Suprapubic skin (tissue), 4 donors: ENCODE data around the gene RBM39. TPM values are rescaled to one million over a fixed set of nuclear protein-coding genes. Genes with fewer than 3 reads are reported as not detected.

Source experiments
- DNase-seq, 2 donors: peaks; one replicate each; pipeline ENCODE4 v3.0.0-alpha.2; 2019; ENCODE audit warnings: low spot score in 2 of 2
- H3K27ac ChIP-seq: fragments of 200-600 bp; sonication (generic); one replicate; pipeline ENCODE4 v1.5.1; 2019
- H3K27me3 ChIP-seq: fragments of 200-600 bp; sonication (generic); one replicate; pipeline ENCODE4 v1.5.1; 2019
- H3K36me3 ChIP-seq: fragments of 200-600 bp; sonication (generic); one replicate; pipeline ENCODE4 v1.5.1; 2019
- H3K4me1 ChIP-seq: fragments of 200-600 bp; sonication (generic); one replicate; pipeline ENCODE4 v1.5.1; 2019
- H3K4me3 ChIP-seq: fragments of 200-600 bp; sonication (generic); one replicate; pipeline ENCODE4 v1.5.1; 2019; ENCODE audit warnings: mild to moderate bottlenecking
- H3K9me3 ChIP-seq: fragments of 200-600 bp; sonication (generic); one replicate; pipeline ENCODE4 v1.5.1; 2019
- CTCF ChIP-seq, 2 donors: fragments of 200-600 bp in 1 of 2; fragments of 450-650 bp in 1 of 2; sonication (generic) in 1 of 2; IDR thresholded peaks; one replicate each; pipeline ENCODE4 v1.5.1; 2016 to 2019; ENCODE audit warnings: antibody characterized with exemption in 2 of 2, mild to moderate bottlenecking in 1 of 2, moderate library complexity in 1 of 2
- EP300 ChIP-seq: sonication (generic); formaldehyde crosslinking; IDR thresholded peaks from one replicate; pipeline ENCODE4 v1.6.1; 2017; ENCODE audit warnings: antibody characterized with exemption
- POLR2A ChIP-seq, 2 donors: fragments of 450-650 bp; IDR thresholded peaks; one replicate each; pipeline ENCODE4 v1.6.1; 2017; ENCODE audit warnings: antibody characterized with exemption in 2 of 2, mild to moderate bottlenecking in 2 of 2, moderate library complexity in 2 of 2
- POLR2AphosphoS5 ChIP-seq, 3 donors: sonication (generic); formaldehyde crosslinking; IDR thresholded peaks; one replicate each; pipeline ENCODE4 v1.6.1; 2017; ENCODE audit warnings: antibody characterized with exemption in 3 of 3
- WGBS: methylation state at CpG from one replicate; pipeline ENCODE4 v1.1.5; 2018; 5-methylcytosine and 5-hydroxymethylcytosine counted together
- total RNA-seq, 4 donors: library from RNA; depleted of rRNA; stranded (reverse); fragments of >200 nt; gene quantifications; one replicate each; pipeline ENCODE4 v1.1.0, GENCODE V29; 2016

The RBM39 gene
- total RNA-seq, 4 donors from 2014 or later = 245 to 599 (median 258) TPM

- no peak for DNase-seq
- Histone ChIP-seq H3K27me3 (no peaks in the 10 kb centered on the region), H3K36me3 (peaks cover 95% of the 10 kb centered on the region), H3K4me1 (peaks cover 71% of the 10 kb centered on the region), H3K27ac (no peak overlapping the region), H3K4me3 (no peak overlapping the region), H3K9me3 (no peaks in the 10 kb centered on the region)
- no peak for TF ChIP-seq POLR2A (IDR thresholded peaks at IDR 0.05)
- no peak for TF ChIP-seq EP300
- TF ChIP-seq POLR2AphosphoS5 (IDR thresholded peaks at IDR 0.05) = no peak
- TF ChIP-seq CTCF (IDR thresholded peaks at IDR 0.05) = no peak
- 87% methylated on average over 24 of the region's 24 CpGs for WGBS
Measured at GRCh38 chr20:35731862-35732643, 10.0 kb downstream of the RBM39 start.

GRCh38 chr20:35731469-35731788 lies 10.6 kb downstream of the RBM39 start:
- H3K27ac ChIP-seq = no peak overlapping the region
- H3K9me3 ChIP-seq = no peaks in the 10 kb centered on the region
- no peaks in the 10 kb centered on the region for H3K27me3 ChIP-seq
- DNase-seq = no peak
- WGBS = 62% methylated on average over 2 of the region's 2 CpGs
- H3K4me3 ChIP-seq = no peak overlapping the region
- TF ChIP-seq EP300 = no peak
- no peak for TF ChIP-seq CTCF (IDR thresholded peaks at IDR 0.05)
- no peak for TF ChIP-seq POLR2A (IDR thresholded peaks at IDR 0.05)
- no peak for TF ChIP-seq POLR2AphosphoS5 (IDR thresholded peaks at IDR 0.05)
- H3K4me1 ChIP-seq = peaks cover 65% of the 10 kb centered on the region
- peaks cover 95% of the 10 kb centered on the region for H3K36me3 ChIP-seq

- Histone ChIP-seq H3K27ac (no peak overlapping the region), H3K27me3 (no peaks in the 10 kb centered on the region), H3K36me3 (peaks cover 95% of the 10 kb centered on the region), H3K9me3 (no peaks in the 10 kb centered on the region), H3K4me1 (peaks cover 59% of the 10 kb centered on the region), H3K4me3 (no peak overlapping the region)
- no peak for DNase-seq
- WGBS = 55% methylated on average over 4 of the region's 4 CpGs
- no peak for TF ChIP-seq EP300
- TF ChIP-seq POLR2AphosphoS5 (IDR thresholded peaks at IDR 0.05) = no peak
- TF ChIP-seq POLR2A (IDR thresholded peaks at IDR 0.05) = no peak
- TF ChIP-seq CTCF (IDR thresholded peaks at IDR 0.05) = no peak
Measured at GRCh38 chr20:35730583-35731468, 11.2 kb downstream of the RBM39 start.

- no peak overlapping the region for H3K27ac ChIP-seq
- H3K4me1 ChIP-seq = peaks cover 52% of the 10 kb centered on the region
- H3K9me3 ChIP-seq = no peaks in the 10 kb centered on the region
- WGBS = 80% methylated on average over 2 of the region's 2 CpGs
- no peak overlapping the region for H3K4me3 ChIP-seq
- TF ChIP-seq POLR2AphosphoS5 (IDR thresholded peaks at IDR 0.05) = no peak
- no peak for TF ChIP-seq CTCF (IDR thresholded peaks at IDR 0.05)
- TF ChIP-seq EP300 = no peak
- TF ChIP-seq POLR2A (IDR thresholded peaks at IDR 0.05) = no peak
- peaks cover 97% of the 10 kb centered on the region for H3K36me3 ChIP-seq
- DNase-seq = no peak
- H3K27me3 ChIP-seq = no peaks in the 10 kb centered on the region
Measured at GRCh38 chr20:35729836-35730582, 12.1 kb downstream of the RBM39 start.
